GM15510 (cell line): Measurements from ENCODE around the gene BAIAP3.

Source experiments
- POLR2A ChIP-seq: IDR thresholded peaks from 3 replicates; pipeline ENCODE4 v1.6.1; 2011; ENCODE audit warnings: borderline replicate concordance; ENCODE audit not compliant: insufficient read length; ENCODE audit errors: extremely low read depth

The BAIAP3 gene

DNA sequence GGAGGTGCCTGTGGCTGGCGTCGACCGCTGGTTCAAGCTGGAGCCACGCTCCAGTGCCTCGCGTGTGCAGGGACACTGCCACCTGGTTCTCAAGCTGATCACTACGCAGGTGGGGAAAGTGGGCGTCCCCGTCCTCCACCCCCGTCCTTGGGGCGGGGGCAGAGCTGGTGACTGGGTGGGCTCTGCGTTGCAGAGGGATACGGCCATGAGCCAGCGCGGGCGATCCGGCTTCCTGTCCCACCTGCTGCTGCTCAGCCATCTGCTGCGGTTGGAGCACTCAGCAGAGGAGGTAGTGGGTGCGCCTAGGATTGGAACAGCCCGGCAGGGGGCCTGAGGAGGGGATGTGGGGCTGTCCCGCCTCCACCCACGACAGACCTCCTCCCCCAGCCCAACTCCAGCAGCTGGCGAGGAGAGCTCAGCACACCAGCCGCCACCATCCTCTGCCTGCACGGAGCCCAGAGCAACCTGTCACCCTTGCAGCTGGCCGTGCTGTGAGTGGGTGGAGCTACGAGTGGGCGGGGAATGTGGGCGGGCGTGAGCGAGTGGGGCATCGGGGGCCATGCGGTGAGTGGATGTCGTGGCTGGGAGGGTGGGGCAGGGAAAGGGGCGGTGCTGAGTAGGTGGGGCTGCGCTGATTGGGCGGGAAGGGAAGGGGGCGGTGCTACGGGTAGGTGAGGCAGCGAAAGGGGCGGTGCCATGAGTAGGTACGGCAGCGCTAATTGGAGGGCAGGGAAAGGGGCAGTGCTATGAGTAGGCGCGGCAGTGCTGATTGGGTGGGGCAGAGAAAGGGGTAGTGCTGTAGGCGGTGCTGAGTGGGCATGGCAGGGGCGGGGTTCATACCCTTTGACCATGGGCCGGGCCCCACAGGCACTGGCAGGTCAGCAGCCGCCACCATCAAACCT, 9.3 kb downstream of the BAIAP3 start:
- TF ChIP-seq POLR2A = no peak

GRCh38 chr16:1343428-1344242, 10.2 kb downstream of the BAIAP3 start:
- TF ChIP-seq POLR2A = no peak

- TF ChIP-seq POLR2A = no peak
These were observed 11.1 kb downstream of the BAIAP3 start for GRCh38 chr16:1344499-1344898.

- no peak for TF ChIP-seq POLR2A
These were observed 11.6 kb downstream of the BAIAP3 start for GRCh38 chr16:1345087-1345486.

- TF ChIP-seq POLR2A = no peak
These were observed 12.4 kb downstream of the BAIAP3 start for GRCh38 chr16:1345651-1346421.

DNA sequence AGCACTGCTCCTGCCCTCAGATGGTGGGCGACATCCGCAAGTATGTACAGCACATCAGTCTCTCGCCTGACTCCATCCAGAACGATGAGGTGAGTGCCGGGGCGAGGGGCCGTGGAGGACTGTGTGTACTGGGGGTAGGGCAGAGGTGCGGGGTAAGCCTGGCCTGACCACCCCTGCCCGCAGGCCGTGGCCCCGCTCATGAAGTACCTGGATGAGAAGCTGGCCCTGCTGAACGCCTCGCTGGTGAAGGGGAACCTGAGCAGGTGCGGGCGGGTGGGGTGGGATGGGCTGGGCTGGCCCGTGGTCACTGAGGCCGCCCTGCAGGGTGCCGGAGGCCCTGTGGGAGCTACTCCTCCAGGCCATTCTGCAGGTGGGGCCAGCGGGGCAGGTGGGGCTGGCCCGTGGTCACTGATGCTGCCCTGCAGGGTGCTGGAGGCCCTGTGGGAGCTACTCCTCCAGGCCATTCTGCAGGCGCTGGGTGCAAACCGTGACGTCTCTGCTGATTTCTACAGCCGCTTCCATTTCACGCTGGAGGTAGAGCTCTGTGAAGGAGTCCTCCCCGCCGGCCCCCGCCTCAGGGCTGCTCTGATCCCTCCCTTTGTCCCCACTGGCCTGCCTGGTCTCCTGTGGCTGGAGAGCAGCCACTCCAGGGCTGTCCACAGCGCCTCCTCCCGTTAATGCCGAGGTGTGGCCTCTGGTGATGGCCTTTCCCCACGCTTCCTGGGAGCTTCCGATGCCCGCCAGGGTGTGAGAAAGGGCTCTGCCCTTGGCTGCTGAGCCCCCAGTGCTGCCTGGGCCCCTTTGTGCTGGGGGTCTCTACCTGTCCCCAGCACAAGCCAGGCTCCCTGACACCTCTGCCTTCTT, 13.2 kb downstream of the BAIAP3 start:
- peak; percentile 11 for TF ChIP-seq POLR2A

- no peak for TF ChIP-seq POLR2A
These were observed 13.9 kb downstream of the BAIAP3 start for GRCh38 chr16:1347286-1347855.

DNA sequence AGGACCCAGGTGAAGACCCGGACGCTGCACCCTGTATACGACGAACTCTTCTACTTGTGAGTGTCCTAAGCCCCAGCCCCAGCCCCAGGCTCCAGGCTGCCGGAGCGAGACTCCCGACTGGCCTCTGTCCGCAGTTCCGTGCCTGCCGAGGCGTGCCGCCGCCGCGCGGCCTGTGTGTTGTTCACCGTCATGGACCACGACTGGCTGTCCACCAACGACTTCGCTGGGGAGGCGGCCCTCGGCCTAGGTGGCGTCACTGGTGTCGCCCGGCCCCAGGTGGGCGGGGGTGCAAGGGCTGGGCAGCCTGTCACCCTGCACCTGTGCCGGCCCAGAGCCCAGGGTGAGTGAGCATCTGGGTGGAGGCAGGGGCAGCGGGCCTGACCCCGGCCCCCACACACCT, 14.5 kb downstream of the BAIAP3 start:
- TF ChIP-seq POLR2A = no peak

GRCh38 chr16:1348441-1348840, 15.0 kb downstream of the BAIAP3 start:
- TF ChIP-seq POLR2A = no peak

GRCh38 chr16:1348926-1349325, 15.5 kb downstream of the BAIAP3 start:
- no peak for TF ChIP-seq POLR2A

DNA sequence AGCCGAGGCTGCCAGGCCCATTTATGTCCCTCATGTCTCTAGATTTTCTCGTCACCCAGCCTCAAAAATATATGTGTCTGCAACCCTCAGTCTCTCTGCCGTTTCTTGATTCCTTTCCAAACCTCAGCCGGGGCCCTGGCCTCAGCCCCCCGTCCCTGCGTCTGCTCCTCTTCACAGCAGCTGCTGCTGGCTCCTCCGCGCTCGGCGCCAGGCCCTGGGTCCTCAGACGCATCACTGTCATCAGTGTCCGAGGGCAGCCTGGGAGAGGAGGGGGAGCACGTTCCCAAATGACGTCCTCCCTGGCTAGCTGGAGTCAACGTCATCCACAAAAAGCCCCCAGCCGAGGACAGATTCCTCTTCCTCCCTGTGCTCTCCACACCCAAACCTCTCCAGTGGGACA, 15.9 kb downstream of the BAIAP3 start:
- TF ChIP-seq POLR2A = no peak

GRCh38 chr16:1349951-1350350, 16.5 kb downstream of the BAIAP3 start:
- TF ChIP-seq POLR2A = no peak

- no peak for TF ChIP-seq POLR2A
These were observed 17.2 kb downstream of the BAIAP3 start for GRCh38 chr16:1350691-1351090.

DNA sequence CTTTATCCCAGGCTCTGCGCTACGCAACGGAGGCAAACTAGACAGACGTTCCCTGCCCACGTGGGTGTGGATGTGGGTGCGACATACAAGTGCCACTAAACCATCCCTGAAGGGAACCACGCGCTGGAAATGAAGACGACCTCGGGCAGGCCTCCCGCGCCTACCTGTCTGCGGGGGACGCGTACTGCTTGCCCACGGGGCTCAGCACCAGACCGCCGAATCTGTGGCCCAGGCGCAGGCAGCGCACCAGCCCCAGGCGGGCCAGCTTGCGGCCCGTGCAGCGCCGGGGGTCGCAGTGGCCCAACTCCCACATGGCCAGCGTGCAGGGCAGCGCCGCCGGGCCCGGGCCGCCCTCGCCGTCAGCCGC, 17.8 kb downstream of the BAIAP3 start:
- no peak for TF ChIP-seq POLR2A
